ENCODE results near the gene ETFB.
A peak's percentile ranks its signal among the peaks of the same experiment; 100 is the strongest.

The ETFB gene

DNA sequence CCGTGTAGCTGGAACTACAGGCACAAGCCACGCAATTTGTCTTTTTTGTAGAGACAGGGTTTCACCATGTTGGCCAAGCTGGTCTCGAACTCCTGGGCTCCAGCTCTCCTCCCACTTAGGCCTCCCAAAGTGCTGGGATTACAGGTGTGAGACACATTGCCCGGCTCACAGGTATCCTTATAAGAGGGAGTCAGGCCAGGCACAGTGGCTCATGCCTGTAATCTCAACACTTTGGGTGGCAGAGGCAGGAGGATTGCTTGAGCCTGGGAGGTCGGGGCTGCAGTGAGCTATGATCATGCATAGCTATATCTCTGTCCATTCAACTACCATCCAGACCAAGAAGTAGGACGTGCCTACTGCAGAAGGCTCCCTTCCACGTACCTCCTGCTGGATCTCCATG, 64.9 kb downstream of the ETFB start:
- TF ChIP-seq, protein P1, sequence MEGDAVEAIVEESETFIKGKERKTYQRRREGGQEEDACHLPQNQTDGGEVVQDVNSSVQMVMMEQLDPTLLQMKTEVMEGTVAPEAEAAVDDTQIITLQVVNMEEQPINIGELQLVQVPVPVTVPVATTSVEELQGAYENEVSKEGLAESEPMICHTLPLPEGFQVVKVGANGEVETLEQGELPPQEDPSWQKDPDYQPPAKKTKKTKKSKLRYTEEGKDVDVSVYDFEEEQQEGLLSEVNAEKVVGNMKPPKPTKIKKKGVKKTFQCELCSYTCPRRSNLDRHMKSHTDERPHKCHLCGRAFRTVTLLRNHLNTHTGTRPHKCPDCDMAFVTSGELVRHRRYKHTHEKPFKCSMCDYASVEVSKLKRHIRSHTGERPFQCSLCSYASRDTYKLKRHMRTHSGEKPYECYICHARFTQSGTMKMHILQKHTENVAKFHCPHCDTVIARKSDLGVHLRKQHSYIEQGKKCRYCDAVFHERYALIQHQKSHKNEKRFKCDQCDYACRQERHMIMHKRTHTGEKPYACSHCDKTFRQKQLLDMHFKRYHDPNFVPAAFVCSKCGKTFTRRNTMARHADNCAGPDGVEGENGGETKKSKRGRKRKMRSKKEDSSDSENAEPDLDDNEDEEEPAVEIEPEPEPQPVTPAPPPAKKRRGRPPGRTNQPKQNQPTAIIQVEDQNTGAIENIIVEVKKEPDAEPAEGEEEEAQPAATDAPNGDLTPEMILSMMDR (IDR thresholded peaks at IDR 0.05; ENCODE audit: extremely low read depth, insufficient read depth, missing control alignments), result no peak
- DNase-seq (ENCODE audit: low spot score), result no peak
- in situ Hi-C loops (cut with MboI; ENCODE audit: low pct_unique_long_range_greater_than_20kb, low sequenced_read_pairs, unreplicated experiment), result no loop called here

DNA sequence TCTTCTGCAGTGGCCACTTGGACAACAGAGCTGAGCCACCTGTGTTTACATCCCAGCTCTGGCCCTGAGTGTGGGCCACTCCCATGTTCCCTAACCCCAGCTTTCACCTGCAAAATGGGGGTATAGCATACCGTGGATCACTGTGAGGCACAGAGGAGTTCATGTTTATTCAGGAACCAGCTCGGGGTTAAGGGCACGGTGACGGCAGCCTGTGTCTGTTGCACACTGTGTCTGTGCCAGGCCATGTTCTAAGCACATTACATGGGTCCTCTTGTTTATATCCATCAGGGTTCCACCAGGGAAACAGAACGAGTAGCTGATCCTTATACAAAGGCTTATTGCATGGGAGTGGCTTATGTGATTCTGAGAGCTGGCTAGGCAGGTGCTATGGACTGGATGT, 68.8 kb downstream of the ETFB start:
- TF ChIP-seq, protein P1 (IDR thresholded peaks at IDR 0.05; ENCODE audit: extremely low read depth, insufficient read depth, missing control alignments), result no peak
- in situ Hi-C loops (cut with MboI; ENCODE audit: low pct_unique_long_range_greater_than_20kb, low sequenced_read_pairs, unreplicated experiment), result no loop called here
- no peak for DNase-seq (ENCODE audit: low spot score)

DNA sequence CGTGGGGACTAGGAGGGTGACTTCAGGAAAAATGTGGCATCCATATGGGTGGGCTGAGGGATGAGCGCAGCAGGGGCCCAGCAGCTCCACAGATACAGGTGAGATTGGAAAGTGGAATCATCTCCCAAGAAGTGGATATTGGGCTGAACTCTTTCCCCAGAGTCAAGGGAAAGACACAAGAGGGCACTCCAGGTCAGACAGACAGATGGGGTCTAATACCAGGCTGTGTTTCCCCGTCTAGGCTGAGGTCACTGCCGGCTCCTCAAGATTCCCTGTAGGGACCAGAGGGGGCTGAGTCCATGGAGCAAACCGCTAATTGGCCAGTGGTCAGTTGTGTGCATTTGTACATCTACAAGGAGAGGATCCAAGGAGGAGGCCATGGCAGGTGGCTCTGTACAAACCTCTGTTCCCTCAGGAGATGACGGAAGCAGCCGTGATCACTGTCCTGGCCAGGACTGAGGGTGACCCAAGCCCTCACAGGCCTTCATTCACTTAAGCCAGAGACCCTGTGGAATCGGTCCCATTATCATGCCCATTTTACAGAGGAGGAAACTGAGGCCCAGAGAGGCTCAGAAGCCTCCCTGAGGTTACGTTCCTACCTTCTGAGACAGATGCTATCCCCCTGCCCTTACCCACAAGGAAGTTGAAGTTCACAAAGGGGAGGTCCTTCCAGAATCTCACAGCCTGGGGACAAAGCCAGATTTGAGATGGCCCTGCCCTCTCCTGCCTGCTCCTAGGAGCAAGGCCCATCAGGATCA, 69.7 kb downstream of the ETFB start:
- TF ChIP-seq, protein P1 (IDR thresholded peaks at IDR 0.05; ENCODE audit: extremely low read depth, insufficient read depth, missing control alignments), result peak; percentile 6
- DNase-seq (ENCODE audit: low spot score), result no peak
- in situ Hi-C loops (cut with MboI; ENCODE audit: low pct_unique_long_range_greater_than_20kb, low sequenced_read_pairs, unreplicated experiment), result no loop called here

DNA sequence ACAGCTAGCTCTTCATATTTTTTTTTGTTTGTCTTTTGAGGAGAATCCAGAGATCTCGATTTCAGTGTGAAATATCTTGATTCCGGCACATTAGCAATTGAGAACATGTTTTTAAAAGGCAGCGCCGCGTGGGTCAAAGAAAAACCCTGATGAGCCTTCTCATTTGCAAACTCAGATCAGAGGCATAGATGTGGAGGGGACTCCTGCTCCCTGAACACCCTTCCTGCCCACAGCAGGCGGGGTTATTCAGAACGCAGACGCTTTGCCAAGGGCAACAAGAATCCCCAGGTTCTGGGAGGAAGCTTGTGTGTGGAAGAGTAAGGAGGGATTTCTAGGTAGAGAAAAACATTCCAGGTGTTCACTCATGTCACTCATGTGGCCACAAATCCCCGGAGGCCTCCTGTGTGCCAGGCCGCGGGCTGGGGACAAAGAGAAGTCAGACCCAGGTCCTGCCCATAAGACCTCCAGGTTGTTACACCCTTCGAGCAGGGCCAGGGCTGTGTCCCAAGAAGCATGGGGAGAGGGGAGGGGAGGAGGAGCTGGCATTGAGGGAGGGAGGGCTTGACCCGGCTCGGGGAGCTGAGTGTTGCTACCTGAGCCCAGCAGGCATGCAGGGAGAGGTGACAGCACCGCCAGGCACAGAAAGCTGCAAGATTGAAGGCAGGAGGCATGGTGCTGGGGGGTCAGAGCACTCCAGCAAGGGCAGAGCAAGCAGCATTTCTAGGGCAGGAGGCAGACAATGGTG, 70.6 kb downstream of the ETFB start:
- TF ChIP-seq, protein P1 (IDR thresholded peaks at IDR 0.05; ENCODE audit: extremely low read depth, insufficient read depth, missing control alignments), result no peak
- no peak for DNase-seq (ENCODE audit: low spot score)
- in situ Hi-C loops (cut with MboI; ENCODE audit: low pct_unique_long_range_greater_than_20kb, low sequenced_read_pairs, unreplicated experiment), result no loop called here

Measured in GM13977 (cell line).